ENCODE measurements around the gene LSM14B. TPM values are rescaled to one million over a fixed set of nuclear protein-coding genes. Genes with fewer than 3 reads are reported as not detected.

LSM14B gene
- total RNA-seq, 1 donor from 2014 or later = 36.8 TPM

- H3K4me1 ChIP-seq = no peaks in the 10 kb centered on the region
- ATAC-seq = no peak
- no peaks in the 10 kb centered on the region for H3K27me3 ChIP-seq (ENCODE audit: low read depth)
- H3K27ac ChIP-seq = no peak overlapping the region
- H3K36me3 ChIP-seq = peaks cover 69% of the 10 kb centered on the region
- H3K4me3 ChIP-seq = no peak overlapping the region
- DNase-seq = no peak
- intact Hi-C loops (cut with DNase I) = no loop called here
- no peak for TF ChIP-seq CTCF (IDR thresholded peaks at IDR 0.05)
- no peaks in the 10 kb centered on the region for H3K9me3 ChIP-seq
Observed at GRCh38 chr20:62167474-62167873, 45.2 kb downstream of the LSM14B start.

- Histone ChIP-seq H3K27ac (no peak overlapping the region), H3K27me3 (ENCODE audit: low read depth) (no peaks in the 10 kb centered on the region), H3K4me1 (no peaks in the 10 kb centered on the region), H3K4me3 (no peak overlapping the region), H3K36me3 (peaks cover 67% of the 10 kb centered on the region), H3K9me3 (no peaks in the 10 kb centered on the region)
- no peak for TF ChIP-seq CTCF (IDR thresholded peaks at IDR 0.05)
- DNase-seq (no peak), ATAC-seq (no peak)
- intact Hi-C loops (cut with DNase I) = no loop called here
Observed at GRCh38 chr20:62168061-62168460, 45.8 kb downstream of the LSM14B start.

DNA sequence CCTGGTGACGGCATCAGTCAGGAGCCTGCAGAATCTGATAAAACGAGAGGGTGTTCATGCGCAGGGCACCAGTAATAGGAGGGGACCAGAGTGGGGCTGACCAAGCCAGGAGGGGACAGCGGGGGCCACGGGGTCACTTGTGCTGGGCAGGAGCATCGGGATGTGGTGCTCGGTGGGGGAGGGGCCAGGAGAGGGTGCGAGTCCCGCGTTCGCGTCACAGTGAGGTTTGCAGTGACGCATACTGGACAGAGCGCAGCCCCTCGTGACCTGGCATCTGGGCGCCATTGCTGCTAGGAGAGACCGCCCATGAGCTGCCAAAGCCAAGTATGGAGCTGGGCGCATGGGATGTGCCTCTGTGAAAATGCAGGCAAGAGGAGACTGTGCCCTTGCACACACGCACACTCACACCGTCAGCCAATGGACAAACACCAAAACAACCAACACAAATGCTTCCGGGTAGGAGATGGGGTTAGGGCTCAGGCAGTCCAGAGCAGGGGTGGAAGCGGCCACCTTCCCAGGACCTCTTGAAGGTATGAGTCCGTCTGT is 46.7 kb downstream of the LSM14B start:
- ATAC-seq (no peak), DNase-seq (no peak)
- Histone ChIP-seq H3K4me1 (no peaks in the 10 kb centered on the region), H3K27me3 (ENCODE audit: low read depth) (no peaks in the 10 kb centered on the region), H3K9me3 (no peaks in the 10 kb centered on the region), H3K4me3 (no peak overlapping the region), H3K27ac (no peak overlapping the region), H3K36me3 (peaks cover 67% of the 10 kb centered on the region)
- TF ChIP-seq CTCF (IDR thresholded peaks at IDR 0.05) = no peak
- intact Hi-C loops (cut with DNase I) = no loop called here

GRCh38 chr20:62170536-62170935 is 48.3 kb downstream of the LSM14B start:
- intact Hi-C loops (cut with DNase I) = no loop called here
- no peak for DNase-seq
- Histone ChIP-seq H3K4me1 (no peaks in the 10 kb centered on the region), H3K9me3 (no peaks in the 10 kb centered on the region), H3K4me3 (no peak overlapping the region), H3K27me3 (ENCODE audit: low read depth) (no peaks in the 10 kb centered on the region), H3K36me3 (peaks cover 66% of the 10 kb centered on the region), H3K27ac (no peak overlapping the region)
- no peak for TF ChIP-seq CTCF (IDR thresholded peaks at IDR 0.05)
- ATAC-seq = no peak

- Histone ChIP-seq H3K4me3 (no peak overlapping the region), H3K27me3 (ENCODE audit: low read depth) (no peaks in the 10 kb centered on the region), H3K4me1 (no peaks in the 10 kb centered on the region), H3K9me3 (no peaks in the 10 kb centered on the region), H3K36me3 (peaks cover 65% of the 10 kb centered on the region), H3K27ac (no peak overlapping the region)
- ATAC-seq (no peak), DNase-seq (no peak)
- TF ChIP-seq CTCF (IDR thresholded peaks at IDR 0.05) = no peak
- intact Hi-C loops (cut with DNase I) = no loop called here
Observed at GRCh38 chr20:62171245-62171644, 49.0 kb downstream of the LSM14B start.

DNA sequence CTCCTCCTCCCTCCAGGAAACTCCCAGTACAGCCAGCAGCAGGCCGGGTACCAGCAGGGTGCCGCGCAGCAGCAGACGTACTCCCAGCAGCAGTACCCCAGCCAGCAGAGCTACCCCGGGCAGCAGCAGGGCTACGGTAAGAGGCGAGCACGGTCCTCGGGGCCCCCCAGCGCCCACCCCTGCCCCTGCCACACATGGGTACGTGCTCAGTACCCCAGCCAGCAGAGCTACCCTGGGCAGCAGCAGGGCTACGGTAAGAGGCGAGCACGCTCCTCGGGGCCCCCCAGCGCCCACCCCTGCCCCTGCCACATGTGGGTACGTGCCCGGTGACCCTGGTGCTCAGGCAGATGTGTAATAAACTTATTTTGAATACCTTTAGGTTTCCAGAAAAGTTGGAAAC is 50.4 kb downstream of the LSM14B start:
- DNase-seq (no peak), ATAC-seq (no peak)
- intact Hi-C loops (cut with DNase I) = no loop called here
- Histone ChIP-seq H3K36me3 (peaks cover 62% of the 10 kb centered on the region), H3K4me3 (no peak overlapping the region), H3K4me1 (no peaks in the 10 kb centered on the region), H3K27me3 (ENCODE audit: low read depth) (no peaks in the 10 kb centered on the region), H3K27ac (no peak overlapping the region), H3K9me3 (no peaks in the 10 kb centered on the region)
- TF ChIP-seq CTCF (IDR thresholded peaks at IDR 0.05) = no peak

All from lower lobe of right lung (tissue), 2 donors.